HG03196 (cell line): ENCODE measurements around the gene SHOX.
"Not testable (repeated sequence)": the region's sequence is repeated elsewhere in the genome, so short reads cannot be mapped to it uniquely, and the experiment has no call there.

ENCODE experiments used
- ATAC-seq: cut with Tn5 transposase; IDR thresholded peaks from one replicate; pipeline ENCODE4 v1.9.1; 2021; ENCODE audit not compliant: unreplicated experiment

The SHOX gene

DNA sequence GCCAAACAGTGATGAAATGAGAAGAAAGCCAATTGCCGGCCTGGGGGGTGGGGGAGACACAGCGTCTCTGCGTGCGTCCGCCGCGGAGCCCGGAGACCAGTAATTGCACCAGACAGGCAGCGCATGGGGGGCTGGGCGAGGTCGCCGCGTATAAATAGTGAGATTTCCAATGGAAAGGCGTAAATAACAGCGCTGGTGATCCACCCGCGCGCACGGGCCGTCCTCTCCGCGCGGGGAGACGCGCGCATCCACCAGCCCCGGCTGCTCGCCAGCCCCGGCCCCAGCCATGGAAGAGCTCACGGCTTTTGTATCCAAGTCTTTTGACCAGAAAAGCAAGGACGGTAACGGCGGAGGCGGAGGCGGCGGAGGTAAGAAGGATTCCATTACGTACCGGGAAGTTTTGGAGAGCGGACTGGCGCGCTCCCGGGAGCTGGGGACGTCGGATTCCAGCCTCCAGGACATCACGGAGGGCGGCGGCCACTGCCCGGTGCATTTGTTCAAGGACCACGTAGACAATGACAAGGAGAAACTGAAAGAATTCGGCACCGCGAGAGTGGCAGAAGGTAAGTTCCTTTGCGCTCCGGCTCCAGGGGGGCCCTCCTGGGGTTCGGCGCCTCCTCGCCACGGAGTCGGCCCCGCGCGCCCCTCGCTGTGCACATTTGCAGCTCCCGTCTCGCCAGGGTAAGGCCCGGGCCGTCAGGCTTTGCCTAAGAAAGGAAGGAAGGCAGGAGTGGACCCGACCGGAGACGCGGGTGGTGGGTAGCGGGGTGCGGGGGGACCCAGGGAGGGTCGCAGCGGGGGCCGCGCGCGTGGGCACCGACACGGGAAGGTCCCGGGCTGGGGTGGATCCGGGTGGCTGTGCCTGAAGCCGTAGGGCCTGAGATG, at the start of gene SHOX:
Gene SHOX, plus strand, starts transcription at position 180 of the 885 bp plus-strand sequence. Its CDS starts 107 bp downstream, at position 287.
- ATAC-seq = no peak

DNA sequence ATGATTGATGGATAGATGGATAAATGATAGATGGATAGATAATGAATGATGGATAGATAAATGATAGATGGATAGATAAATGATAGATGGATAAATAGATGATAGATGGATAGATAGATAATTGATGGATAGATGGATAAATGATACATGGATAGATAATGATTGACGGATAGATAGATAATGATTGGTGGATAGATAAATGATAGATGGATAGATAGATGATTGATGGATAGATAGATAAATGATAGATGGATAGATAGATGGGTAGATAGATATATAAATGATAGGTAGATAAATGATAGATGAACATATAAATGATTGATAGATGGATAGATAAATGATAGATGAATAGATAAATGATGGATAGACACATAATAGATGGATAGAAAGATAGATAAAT, 49.5 kb upstream of the SHOX start:
- ATAC-seq = no peak

DNA sequence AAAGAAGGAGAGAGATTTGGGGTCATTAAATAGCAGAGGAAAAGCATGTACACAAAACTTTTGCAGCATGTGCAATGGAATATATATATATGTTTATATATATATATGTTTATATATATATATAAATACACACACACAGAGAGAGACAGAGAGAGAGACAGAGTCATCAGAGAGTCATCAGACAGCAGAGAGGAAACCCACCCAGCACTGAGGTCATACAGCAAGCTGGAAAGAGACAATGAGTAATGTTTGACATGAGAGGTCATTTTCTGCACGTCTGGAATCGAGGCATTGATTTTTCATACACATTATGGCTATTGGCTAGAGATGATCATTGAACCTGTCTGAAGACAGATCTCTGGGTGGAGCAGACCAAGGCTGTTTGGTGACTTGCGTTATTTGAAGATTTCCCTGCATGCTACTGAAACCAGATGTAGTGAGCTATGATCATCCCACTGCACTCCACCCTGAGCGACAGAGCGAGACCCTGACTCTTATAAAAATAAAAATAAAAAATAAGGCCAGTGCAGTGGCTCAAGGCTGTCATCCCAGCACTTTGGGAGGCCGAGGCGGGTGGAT, 48.8 kb upstream of the SHOX start:
- no peak for ATAC-seq

- ATAC-seq = no peak
These were observed 46.0 kb upstream of the SHOX start for GRCh38 chrX:584572-584971.

GRCh38 chrX:585115-585808, 45.3 kb upstream of the SHOX start:
- no peak for ATAC-seq

DNA sequence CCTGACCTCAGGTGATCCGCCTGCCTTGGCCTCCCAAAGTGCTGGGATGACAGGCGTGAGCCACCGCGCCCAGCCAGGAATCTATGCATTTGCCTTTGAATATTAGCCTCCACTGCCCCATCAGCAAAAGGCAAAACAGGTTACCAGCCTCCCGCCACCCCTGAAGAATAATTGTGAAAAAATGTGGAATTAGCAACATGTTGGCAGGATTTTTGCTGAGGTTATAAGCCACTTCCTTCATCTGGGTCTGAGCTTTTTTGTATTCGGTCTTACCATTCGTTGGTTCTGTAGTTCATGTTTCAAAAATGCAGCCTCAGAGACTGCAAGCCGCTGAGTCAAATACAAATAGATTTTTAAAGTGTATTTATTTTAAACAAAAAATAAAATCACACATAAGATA, 44.2 kb upstream of the SHOX start:
- no peak for ATAC-seq

- ATAC-seq = not testable (repeated sequence)
These were observed 41.3 kb upstream of the SHOX start for GRCh38 chrX:589261-589660.

DNA sequence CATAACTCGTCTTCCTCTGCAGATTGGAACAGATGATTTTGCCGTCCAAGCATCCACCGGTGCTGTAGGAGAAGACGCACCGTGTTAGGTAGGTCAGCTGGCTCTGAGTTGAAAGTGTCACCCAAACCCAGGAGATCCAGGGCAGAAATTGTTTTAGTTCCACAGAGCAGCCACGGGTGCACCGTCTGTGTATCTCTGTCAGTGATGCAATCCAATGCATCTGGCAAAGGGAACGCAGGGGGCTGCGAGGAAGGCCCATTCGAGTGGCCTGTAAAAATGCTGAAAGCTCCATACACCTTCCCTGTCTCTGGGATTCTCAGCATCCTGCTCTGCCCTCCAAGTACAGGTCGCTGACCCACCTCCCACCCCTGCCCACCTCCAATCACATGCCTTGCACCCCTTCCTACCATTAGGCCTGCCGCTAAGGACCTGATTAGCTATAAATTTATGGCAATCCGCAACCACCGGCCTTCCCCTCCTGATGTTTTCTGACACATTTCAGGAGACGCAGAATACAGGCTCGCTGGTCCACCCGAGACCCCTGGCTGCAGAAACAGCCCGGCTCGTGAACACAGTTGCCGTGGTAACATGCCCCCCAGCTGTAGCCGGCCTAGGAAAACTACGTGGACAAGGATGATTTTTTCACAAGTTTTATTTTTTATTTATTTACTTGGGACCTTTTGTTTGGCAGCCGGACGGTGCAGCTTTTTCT, 39.7 kb upstream of the SHOX start:
- ATAC-seq = no peak

- ATAC-seq = no peak
These were observed 30.5 kb upstream of the SHOX start for GRCh38 chrX:599837-600715.

GRCh38 chrX:603029-603428, 27.6 kb upstream of the SHOX start:
- not testable (repeated sequence) for ATAC-seq

GRCh38 chrX:604616-605015, 26.0 kb upstream of the SHOX start:
- not testable (repeated sequence) for ATAC-seq

DNA sequence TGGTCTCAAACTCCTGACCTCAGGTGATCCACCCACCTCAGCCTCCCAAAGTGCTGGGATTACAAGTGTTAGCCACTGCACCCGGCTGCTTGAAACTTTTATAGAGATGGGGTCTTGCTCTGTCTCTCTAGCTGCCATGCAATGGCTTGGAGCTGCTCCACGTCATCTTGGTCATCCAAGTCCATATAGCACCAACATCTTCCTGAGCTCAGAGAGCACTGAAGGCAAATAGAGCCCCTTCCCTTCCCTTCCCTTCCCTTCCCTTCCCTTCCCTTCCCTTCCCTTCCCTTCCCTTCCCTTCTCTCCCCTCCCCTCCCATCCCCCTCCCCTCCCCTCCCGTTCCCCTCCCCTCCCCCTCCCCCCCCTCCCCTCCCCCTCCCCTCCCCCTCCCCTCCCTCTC, 22.5 kb upstream of the SHOX start:
- ATAC-seq = not testable (repeated sequence)

GRCh38 chrX:614136-614535, 16.5 kb upstream of the SHOX start:
- no peak for ATAC-seq

- ATAC-seq = no peak
These were observed 13.2 kb upstream of the SHOX start for GRCh38 chrX:617401-617800.

- no peak for ATAC-seq
These were observed 12.7 kb upstream of the SHOX start for GRCh38 chrX:617891-618290.

DNA sequence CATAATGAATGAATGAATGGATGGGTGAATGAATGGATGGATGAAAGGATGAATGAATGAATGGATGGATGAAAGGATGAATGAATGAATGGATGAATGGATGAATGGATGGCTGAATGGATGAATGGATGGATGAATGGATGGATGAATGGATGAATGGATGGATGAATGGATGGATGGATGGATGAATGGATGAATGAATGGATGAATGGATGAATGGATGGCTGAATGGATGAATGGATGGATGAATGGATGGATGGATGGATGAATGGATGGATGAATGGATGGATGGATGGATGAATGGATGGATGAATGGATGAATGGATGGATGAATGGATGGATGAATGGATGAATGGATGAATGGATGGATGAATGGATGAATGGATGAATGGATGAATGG, 12.3 kb upstream of the SHOX start:
- not testable (repeated sequence) for ATAC-seq

DNA sequence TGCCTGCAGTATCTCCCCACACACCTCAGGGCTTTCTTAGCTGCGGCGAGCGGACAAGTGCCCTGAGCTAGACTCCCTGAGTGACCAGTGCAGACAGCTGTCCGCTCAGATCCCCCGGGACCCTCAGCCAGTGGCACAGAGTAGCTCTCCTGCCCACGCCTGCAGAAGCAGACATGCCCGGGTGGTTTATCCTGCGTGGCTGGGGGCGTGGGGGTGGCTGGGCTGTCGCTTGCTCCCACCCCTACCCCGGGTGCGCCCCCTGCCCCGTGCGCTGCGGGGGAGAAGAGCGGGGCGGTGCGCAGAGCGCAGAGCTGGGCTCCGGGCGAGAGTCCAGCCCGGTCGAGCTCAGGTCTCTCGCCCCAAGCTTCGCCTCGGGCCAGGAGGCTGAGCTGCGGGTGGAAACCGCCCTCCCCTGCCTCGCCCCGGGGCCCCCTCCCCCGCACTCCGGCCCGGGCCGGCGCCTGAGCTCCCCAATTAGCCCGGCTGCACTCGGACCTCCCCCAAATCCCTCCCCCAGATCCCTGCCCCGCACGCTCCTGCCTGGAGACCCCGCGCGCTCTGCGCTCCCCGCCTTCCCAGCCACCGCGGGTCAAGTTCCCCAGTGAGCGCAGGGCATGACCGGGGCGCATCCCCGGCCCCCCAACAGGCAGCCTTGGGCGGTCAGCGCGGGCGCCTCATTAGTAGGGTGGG, 11.7 kb upstream of the SHOX start:
- ATAC-seq = no peak

GRCh38 chrX:619451-619811, 11.2 kb upstream of the SHOX start:
- ATAC-seq = no peak

DNA sequence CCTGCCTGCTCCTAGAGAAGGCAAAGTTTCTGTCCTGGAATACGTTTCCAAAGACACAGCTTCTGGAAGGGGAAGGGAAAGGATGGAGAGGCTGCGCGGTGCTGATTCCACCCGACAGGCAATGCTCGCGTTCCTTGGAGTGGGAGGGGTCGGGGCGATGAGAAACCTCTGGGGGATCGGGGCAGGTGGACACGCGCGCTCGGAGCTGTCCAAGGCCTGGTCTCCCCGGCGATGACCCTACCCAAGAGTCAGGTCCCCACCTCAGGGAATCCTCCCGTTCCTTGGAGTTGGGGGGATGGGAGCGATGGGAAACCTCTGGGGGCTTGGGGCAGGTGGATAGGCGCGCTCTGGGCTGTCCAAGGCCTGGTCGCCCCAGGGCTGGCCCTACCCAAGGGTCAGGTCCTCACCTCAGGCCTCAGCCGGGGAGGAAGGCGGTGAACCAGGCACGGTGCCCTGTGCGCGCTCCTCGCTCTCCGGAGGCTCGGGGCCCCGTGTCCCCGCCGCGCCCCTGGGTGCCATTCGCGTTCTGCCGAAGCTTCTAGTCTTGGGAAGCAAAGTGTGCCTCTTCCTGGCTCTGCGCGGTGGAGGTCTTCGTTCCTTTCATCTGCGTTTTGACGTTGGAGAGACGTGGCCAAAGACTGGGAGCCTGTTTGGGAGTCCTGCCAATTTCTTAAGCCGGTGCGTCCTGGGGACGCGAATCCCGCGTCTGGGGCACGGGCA, 10.6 kb upstream of the SHOX start:
- no peak for ATAC-seq
